Tibial nerve (tissue), 4 donors: ENCODE measurements around the gene RGN.

Experiments used
- CTCF ChIP-seq, 5 experiments: fragments of 200-600 bp in 3 of 5; fragments of 450-650 bp in 2 of 5; sonication (generic) in 3 of 5; IDR thresholded peaks; one replicate each; pipeline ENCODE4 v1.5.1; 2016 to 2019; ENCODE audit warnings: antibody characterized with exemption in 5 of 5, mild to moderate bottlenecking in 3 of 5, moderate library complexity in 2 of 5
- EP300 ChIP-seq, 2 donors: sonication (generic); formaldehyde crosslinking; IDR thresholded peaks; one replicate each; pipeline ENCODE4 v1.6.1; 2017; ENCODE audit warnings: antibody characterized with exemption in 2 of 2, mild to moderate bottlenecking in 1 of 2

GRCh38 chrX:47098338-47099094 lies 20.3 kb downstream of the RGN start:
- TF ChIP-seq CTCF (IDR thresholded peaks at IDR 0.05) (no peak), EP300 (IDR thresholded peaks at IDR 0.05) (no peak)
